ENCODE measurements around the gene CD83.

The CD83 gene

GRCh38 chr6:14141351-14142062 lies 23.9 kb downstream of the CD83 start:
- H2AFZ ChIP-seq (ENCODE audit: low read length), result no peak overlapping the region
- TF ChIP-seq, protein P1, sequence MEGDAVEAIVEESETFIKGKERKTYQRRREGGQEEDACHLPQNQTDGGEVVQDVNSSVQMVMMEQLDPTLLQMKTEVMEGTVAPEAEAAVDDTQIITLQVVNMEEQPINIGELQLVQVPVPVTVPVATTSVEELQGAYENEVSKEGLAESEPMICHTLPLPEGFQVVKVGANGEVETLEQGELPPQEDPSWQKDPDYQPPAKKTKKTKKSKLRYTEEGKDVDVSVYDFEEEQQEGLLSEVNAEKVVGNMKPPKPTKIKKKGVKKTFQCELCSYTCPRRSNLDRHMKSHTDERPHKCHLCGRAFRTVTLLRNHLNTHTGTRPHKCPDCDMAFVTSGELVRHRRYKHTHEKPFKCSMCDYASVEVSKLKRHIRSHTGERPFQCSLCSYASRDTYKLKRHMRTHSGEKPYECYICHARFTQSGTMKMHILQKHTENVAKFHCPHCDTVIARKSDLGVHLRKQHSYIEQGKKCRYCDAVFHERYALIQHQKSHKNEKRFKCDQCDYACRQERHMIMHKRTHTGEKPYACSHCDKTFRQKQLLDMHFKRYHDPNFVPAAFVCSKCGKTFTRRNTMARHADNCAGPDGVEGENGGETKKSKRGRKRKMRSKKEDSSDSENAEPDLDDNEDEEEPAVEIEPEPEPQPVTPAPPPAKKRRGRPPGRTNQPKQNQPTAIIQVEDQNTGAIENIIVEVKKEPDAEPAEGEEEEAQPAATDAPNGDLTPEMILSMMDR (IDR thresholded peaks at IDR 0.05; ENCODE audit: low read length), result no peak
- TF ChIP-seq EZH2 (optimal IDR thresholded peaks at IDR 0.05; ENCODE audit: low read depth, low read length) (no peak), EZH2phosphoT487 (IDR thresholded peaks at IDR 0.05; ENCODE audit: low read length) (no peak)
- no peaks in the 10 kb centered on the region for H3F3A ChIP-seq (ENCODE audit: insufficient read depth, low read length)
- H3K4me1 ChIP-seq (ENCODE audit: low read length), result no peaks in the 10 kb centered on the region
- no peak overlapping the region for H3K4me3 ChIP-seq (ENCODE audit: low read length)
- no peaks in the 10 kb centered on the region for H3K36me3 ChIP-seq (replicated peaks; ENCODE audit: insufficient read depth, low read length)
- no peak overlapping the region for H3K9ac ChIP-seq (ENCODE audit: low read length)
- no peaks in the 10 kb centered on the region for H3K27me3 ChIP-seq (replicated peaks; ENCODE audit: insufficient read depth, low read length)
- H3K79me2 ChIP-seq (ENCODE audit: low read length), result no peaks in the 10 kb centered on the region
- H3K27ac ChIP-seq (ENCODE audit: low read length), result no peak overlapping the region
- no peaks in the 10 kb centered on the region for H3K9me3 ChIP-seq (replicated peaks; ENCODE audit: insufficient read depth, low read length)
- no peaks in the 10 kb centered on the region for H3K9me2 ChIP-seq (replicated peaks; ENCODE audit: insufficient read depth, low read length)
- no peak overlapping the region for H3K4me2 ChIP-seq (ENCODE audit: low read depth, low read length)
- DNase-seq, result no peak
- no peaks in the 10 kb centered on the region for H4K20me1 ChIP-seq (ENCODE audit: insufficient read depth, low read length)

DNA sequence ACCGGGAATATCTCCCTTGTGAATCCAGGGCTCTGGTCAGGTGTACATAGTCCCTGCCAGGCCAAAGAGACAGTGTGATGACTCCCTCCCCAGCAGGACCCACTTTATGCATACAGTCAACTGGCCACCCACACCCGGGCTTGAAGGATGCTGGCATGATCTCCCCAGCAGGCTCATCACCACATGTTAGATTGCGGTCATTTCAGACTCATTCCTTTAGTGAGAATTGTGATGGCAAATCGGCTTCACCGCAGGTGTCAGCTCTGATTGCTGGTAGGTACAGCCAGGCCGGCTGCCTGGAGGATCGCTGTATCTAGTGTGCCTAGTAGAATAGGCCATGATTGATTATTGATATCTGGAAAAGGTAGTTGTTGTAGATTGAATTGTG lies 24.5 kb downstream of the CD83 start:
- no peak for DNase-seq
- Histone ChIP-seq H3K4me3 (ENCODE audit: low read length) (no peak overlapping the region), H3K27me3 (replicated peaks; ENCODE audit: insufficient read depth, low read length) (no peaks in the 10 kb centered on the region)

DNA sequence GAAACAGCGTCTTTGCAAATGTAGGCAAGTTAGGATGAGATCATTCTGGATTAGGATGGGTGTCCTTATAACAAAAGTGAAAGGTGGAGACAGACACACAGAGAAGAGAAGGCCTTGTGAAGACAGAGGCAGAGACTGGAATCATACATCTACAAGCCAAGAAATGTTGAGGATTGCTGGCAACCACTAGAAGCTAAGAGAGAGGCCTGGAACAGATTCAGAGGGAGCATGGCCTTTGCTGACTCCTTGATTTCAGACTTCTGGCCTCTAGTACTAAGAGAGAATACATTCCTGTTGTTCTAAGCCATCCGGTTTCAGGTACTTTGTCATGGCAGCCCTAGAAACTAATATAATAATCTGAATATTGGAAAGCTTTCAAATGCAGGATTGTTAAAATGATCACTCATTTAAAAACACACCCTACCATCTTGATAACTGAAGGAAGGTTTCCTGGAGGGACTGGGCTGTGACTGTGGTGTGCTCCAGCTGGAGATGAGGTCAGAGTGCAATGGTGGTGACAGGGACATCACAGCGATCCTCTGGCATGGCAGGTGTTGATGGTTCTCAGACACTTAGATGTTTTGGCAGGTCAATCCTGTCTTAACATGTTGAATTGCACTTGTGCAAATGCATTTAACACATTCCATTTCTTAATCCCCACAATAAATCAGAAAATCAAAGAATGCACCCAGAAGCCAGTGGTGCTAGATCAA lies 25.1 kb downstream of the CD83 start:
- no peaks in the 10 kb centered on the region for H3K79me2 ChIP-seq (ENCODE audit: low read length)
- no peak overlapping the region for H2AFZ ChIP-seq (ENCODE audit: low read length)
- no peaks in the 10 kb centered on the region for H3K36me3 ChIP-seq (replicated peaks; ENCODE audit: insufficient read depth, low read length)
- no peaks in the 10 kb centered on the region for H4K20me1 ChIP-seq (ENCODE audit: insufficient read depth, low read length)
- H3K4me3 ChIP-seq (ENCODE audit: low read length), result no peak overlapping the region
- H3F3A ChIP-seq (ENCODE audit: insufficient read depth, low read length), result no peaks in the 10 kb centered on the region
- H3K27me3 ChIP-seq (replicated peaks; ENCODE audit: insufficient read depth, low read length), result no peaks in the 10 kb centered on the region
- DNase-seq, result no peak
- no peaks in the 10 kb centered on the region for H3K9me2 ChIP-seq (replicated peaks; ENCODE audit: insufficient read depth, low read length)
- TF ChIP-seq, protein P1 (IDR thresholded peaks at IDR 0.05; ENCODE audit: low read length), result no peak
- TF ChIP-seq EZH2 (optimal IDR thresholded peaks at IDR 0.05; ENCODE audit: low read depth, low read length) (no peak), EZH2phosphoT487 (IDR thresholded peaks at IDR 0.05; ENCODE audit: low read length) (no peak)
- no peak overlapping the region for H3K4me2 ChIP-seq (ENCODE audit: low read depth, low read length)
- no peaks in the 10 kb centered on the region for H3K4me1 ChIP-seq (ENCODE audit: low read length)
- H3K9me3 ChIP-seq (replicated peaks; ENCODE audit: insufficient read depth, low read length), result no peaks in the 10 kb centered on the region
- no peak overlapping the region for H3K9ac ChIP-seq (ENCODE audit: low read length)
- no peak overlapping the region for H3K27ac ChIP-seq (ENCODE audit: low read length)

More for the DNA sequence above, 24.5 kb downstream of the CD83 start:
- Histone ChIP-seq H3K9me2 (replicated peaks; ENCODE audit: insufficient read depth, low read length) (no peaks in the 10 kb centered on the region), H3F3A (ENCODE audit: insufficient read depth, low read length) (no peaks in the 10 kb centered on the region), H2AFZ (ENCODE audit: low read length) (no peak overlapping the region), H3K4me2 (ENCODE audit: low read depth, low read length) (no peak overlapping the region), H3K27ac (ENCODE audit: low read length) (no peak overlapping the region), H3K79me2 (ENCODE audit: low read length) (no peaks in the 10 kb centered on the region), H4K20me1 (ENCODE audit: insufficient read depth, low read length) (no peaks in the 10 kb centered on the region), H3K36me3 (replicated peaks; ENCODE audit: insufficient read depth, low read length) (no peaks in the 10 kb centered on the region), H3K9ac (ENCODE audit: low read length) (no peak overlapping the region), H3K9me3 (replicated peaks; ENCODE audit: insufficient read depth, low read length) (no peaks in the 10 kb centered on the region), H3K4me1 (ENCODE audit: low read length) (no peaks in the 10 kb centered on the region)
- TF ChIP-seq EZH2 (optimal IDR thresholded peaks at IDR 0.05; ENCODE audit: low read depth, low read length) (no peak), EZH2phosphoT487 (IDR thresholded peaks at IDR 0.05; ENCODE audit: low read length) (no peak)
- TF ChIP-seq, protein P1 (IDR thresholded peaks at IDR 0.05; ENCODE audit: low read length), result no peak

Measured in MM.1S (cell line).